Measurements from ENCODE around the gene POLR2E.
"Not testable (repeated sequence)": the region's sequence is repeated elsewhere in the genome, so short reads cannot be mapped to it uniquely, and the experiment has no call there.

Gene POLR2E

DNA sequence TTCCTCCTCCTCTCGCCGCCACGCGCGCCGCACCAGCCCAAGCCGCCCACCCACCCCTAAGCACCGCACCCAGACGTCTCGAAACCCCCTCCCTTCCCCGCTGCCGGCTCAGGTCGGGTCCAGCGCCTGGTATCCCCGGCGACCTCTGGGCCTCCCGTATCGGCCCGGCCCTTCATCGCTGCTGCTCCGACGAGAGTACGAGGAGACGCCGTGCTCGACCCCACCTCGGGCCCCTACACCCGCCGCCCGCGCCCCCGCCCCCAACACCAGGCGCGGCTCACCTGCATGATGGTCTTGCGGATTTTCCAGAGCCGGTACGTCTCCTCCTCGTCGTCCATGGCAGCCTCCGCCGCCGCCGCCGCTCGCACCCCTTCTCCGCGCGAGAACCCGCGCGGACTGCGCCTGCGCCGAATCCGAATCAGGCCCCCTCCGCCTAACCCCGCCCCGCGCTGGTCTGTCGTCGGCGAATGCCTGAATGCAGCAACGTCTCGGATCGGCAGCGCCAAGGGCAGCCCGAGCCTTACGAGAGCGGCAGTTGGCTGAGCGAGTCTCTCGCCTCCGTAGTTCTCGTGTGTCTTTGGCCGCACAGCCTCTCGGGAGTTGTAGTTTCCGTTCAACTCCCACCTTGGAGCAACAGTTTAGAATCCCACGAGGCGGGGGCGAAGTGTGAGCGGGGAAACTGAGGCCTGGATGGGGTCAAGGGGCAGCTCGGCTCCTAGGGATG, at the start of gene POLR2E:
Gene POLR2E, minus strand, starts transcription at position 398 of the 724 bp plus-strand sequence. Its CDS starts 60 bp downstream, at position 338.
- DNase-seq (ENCODE audit: low read depth): peak; percentile 88

GRCh38 chr19:1144741-1145140, 49.6 kb upstream of the POLR2E start:
- no peak for DNase-seq (ENCODE audit: low read depth)

- no peak for DNase-seq (ENCODE audit: low read depth)
Measured at GRCh38 chr19:1143828-1144399, 48.7 kb upstream of the POLR2E start.

DNA sequence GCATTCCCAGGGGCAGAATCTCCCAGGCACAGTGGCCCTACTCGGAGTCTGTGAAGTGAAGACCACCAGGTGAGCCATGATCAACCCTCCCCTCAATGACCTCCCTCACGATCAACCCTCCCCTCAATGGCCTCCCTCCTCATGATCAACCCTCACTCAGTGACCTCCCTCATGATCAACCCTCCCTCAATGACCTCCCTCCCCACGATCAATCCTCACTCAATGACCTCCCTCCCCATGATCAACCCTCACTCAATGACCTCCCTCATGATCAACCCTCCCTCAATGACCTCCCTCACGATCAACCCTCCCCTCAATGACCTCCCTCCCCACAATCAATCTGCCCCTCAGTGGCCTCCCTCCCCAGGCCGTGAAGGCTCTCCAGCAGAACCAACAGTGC, 46.8 kb upstream of the POLR2E start:
- no peak for DNase-seq (ENCODE audit: low read depth)

- DNase-seq (ENCODE audit: low read depth): no peak
Measured at GRCh38 chr19:1140272-1141027, 45.3 kb upstream of the POLR2E start.

GRCh38 chr19:1139126-1139525, 44.0 kb upstream of the POLR2E start:
- DNase-seq (ENCODE audit: low read depth): no peak

DNA sequence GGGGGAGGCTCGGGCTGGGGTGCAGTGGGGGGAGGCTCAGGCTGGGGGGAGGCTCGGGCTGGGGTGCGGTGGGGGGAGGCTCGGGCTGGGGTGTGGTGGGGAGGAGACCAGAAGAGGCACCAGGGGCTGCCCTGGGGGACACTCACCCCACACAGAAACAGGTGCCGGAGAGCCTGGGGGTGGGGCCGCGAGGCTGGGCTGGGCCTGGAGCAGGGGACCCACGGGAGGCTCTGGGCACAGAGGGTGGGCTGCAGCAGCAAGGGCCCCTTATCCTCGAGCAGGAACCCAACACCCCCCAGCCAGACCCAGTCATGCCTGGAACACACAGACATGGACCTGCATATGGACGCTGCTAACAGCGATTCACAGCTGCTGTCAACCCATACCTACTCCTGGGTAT, 42.9 kb upstream of the POLR2E start:
- no peak for DNase-seq (ENCODE audit: low read depth)

- DNase-seq (ENCODE audit: low read depth): no peak
Measured at GRCh38 chr19:1136621-1137317, 41.6 kb upstream of the POLR2E start.

- no peak for DNase-seq (ENCODE audit: low read depth)
Measured at GRCh38 chr19:1136201-1136600, 41.0 kb upstream of the POLR2E start.

DNA sequence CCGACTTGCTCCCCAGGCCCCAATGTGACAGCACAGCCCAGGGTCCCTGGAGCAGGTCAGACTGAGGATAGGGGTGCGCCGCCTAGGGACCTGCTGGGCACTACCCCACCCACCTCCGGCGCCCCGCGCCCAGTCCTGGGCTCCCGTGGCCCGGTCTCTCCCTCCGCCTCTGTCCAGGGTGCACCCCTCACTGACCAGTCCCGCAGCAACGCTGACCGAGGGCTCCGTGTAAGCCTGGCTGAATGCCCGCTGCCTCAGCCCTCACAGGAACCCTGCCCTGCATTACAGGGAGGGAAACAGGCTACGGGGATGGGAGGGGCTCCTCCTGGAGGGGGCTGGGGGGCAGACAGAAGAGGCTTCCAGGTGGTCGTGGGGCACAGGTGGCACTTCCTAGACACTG, 40.3 kb upstream of the POLR2E start:
- no peak for DNase-seq (ENCODE audit: low read depth)

DNA sequence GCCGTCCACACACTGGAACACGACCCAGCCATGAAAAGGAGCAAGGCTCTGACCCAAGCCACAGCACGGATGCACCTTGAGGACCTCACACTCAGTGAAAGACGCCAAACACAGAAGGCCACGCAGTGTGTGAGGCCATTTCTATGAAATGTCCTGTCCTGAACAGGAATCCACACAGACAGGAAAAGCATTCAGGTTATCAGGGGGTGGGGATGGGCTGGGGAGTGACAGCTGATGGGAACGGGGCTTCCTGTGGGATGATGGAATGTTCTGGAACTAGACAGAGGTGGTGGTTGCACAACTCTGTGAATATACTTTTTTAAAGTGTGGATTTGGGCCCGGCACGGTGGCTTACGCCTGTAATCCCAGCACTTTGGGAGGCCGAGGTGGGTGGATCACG, 39.3 kb upstream of the POLR2E start:
- no peak for DNase-seq (ENCODE audit: low read depth)

GRCh38 chr19:1133471-1133929, 38.3 kb upstream of the POLR2E start:
- no peak for DNase-seq (ENCODE audit: low read depth)

DNA sequence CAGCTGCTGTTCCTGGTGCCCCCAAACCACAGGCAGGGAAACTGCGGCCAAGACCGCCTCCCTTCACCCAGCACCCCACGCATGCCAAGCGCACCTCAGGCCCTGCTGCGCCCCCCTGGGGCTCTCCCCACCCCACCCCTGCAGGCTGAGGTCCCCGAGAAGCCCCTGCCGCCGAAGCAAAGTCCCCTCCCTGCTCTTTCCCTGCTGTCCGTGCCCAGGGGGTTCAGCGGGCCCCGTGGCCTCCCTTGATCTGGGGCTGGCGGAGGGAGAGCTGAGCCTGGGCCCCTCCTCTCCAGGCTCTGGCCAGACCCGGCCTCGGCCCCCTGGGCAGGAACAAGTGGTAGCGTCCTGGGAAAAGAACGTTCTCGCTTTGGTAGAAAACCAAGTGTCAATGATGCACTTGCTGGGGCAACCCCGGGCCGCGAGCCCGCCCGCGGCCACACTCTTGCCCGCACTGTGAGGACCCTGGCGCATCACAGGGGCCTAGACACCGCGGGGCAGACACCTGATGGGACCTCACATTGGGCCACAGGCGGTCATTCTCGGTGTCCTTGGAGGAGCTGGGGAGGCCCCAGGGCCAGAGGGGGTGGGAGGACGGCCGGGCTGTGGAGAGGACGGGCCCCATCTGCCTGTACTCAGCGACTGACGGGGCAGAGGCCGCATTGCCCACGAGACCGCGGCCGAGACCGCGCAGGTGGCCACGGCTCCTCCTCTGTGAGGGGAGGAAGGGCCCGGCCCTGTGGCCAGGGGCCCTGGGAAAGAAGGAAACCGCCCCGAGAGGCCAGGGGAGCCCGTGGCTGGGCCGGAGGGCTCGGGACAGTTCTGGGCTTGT, 37.6 kb upstream of the POLR2E start:
- no peak for DNase-seq (ENCODE audit: low read depth)

GRCh38 chr19:1131718-1132551, 36.8 kb upstream of the POLR2E start:
- peak; percentile 56 for DNase-seq (ENCODE audit: low read depth)

DNA sequence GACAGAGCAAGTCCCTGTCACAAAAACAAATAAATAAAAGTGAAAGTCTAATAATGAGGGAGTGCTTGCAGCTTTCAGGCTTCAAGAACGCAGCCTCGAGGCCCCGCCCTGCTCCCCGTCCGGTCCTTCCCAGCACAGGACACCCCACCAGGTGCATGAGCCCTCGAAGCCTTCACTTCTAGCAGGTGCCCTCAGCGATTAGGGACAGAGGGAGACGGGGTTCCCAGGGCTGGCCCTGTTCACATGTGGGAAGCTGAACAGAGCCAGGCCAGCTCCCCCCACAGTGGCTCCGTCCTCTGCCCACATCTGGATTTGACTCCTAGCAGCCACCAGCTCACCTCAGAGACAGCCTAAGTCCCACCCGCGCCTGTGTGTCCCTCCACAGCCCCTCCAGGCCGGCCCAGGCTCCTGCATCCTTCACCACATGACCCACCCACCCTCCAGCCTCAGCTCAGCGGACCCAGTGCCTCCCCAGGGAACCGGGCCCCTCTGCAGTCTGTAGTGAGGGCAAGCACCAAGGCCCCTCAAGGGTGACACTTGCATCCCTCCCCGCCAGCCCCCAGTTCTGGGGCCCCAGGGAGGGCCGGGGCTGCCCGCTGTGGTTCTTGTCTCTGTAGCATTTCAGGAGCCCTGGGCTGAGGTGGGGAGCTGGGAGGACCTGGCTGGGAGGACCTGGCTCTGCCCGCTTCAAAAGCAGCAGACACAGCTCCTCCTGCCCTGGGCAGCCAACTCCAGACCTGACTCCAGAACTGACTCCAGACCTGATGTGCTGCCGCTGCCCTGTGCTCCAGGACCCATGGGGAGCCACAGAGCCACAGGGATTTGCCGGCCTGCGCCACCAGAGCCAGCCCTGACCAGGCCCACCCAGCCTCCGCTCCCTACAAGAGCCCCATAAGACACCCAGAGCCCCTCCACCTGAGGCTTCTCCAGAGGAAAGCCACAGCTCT, 35.9 kb upstream of the POLR2E start:
- no peak for DNase-seq (ENCODE audit: low read depth)

- DNase-seq (ENCODE audit: low read depth): no peak
Measured at GRCh38 chr19:1129535-1129934, 34.4 kb upstream of the POLR2E start.

DNA sequence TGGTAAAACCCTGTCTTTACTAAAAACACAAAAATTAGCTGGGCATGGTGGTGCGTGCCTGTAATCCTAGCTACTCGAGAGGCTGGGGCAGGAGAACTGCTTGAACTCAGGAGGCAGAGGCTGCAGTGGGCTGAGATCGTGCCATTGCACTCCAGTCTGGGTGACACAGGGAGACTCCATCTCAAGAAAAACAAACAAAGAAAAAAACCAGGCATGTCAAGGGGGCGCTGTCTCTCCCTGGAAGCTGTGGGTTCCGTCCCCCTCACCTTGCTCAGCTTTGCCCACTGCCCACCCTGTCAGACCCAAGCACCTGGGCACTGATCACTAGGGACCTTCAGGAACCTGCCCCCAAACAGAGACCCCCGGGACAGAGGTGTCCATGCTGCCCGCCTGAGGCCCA, 33.9 kb upstream of the POLR2E start:
- DNase-seq (ENCODE audit: low read depth): not testable (repeated sequence)

- DNase-seq (ENCODE audit: low read depth): no peak
Measured at GRCh38 chr19:1128106-1128505, 32.9 kb upstream of the POLR2E start.

DNA sequence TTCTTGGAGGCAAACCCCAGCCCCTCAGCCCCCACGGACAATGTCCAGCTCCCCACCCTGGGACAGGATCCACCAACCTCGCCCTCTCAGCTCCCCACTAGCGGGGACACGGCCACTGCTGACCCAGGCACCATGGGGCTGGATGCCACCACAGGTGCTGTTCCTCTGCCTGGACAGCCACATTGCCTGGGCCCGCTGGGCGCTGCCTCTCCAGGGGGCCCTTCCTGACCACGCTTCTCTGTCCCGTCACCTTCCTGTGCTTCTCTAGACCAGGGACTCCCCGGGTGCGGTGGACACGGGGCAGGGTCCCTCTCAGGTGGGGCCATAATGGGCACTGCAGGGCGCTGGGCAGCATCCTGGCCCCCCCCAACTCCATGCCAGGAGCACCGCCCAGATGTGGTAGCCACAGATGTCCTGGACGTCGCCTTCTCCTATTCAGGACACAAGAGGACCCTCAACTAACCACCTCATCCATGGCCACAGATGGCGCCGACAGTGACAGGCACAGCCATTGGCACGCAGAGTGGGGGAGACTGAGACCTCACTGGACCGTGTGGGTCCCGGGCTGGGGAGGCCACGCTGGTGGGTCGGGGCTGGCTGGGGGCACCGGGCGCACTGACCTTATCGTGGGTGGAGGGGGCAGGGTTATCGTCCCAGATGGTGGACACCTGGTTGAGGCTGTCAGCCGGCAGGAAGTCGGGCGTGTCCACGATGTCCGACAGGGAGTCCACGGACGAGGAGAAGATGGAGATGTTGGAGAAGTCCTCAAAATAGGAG, 32.0 kb upstream of the POLR2E start:
- no peak for DNase-seq (ENCODE audit: low read depth)

All from non-pigmented ciliary epithelial cell (primary cell).